Activated T-cell treated with anti-CD3 and anti-CD28 coated beads, Interleukin-2, amount 50 U/mL, for 72 hours (primary cell): ENCODE measurements around the gene CNBD2. TPM values are rescaled to one million over a fixed set of nuclear protein-coding genes. Genes with fewer than 3 reads are reported as not detected.
"Not testable (repeated sequence)": the region's sequence is repeated elsewhere in the genome, so short reads cannot be mapped to it uniquely, and the experiment has no call there.

Experiments used
- ATAC-seq, 2 donors: fragments of 150-1000 bp; cut with Tn5 transposase; replicated peaks in 1 of 2; 2 replicates each; pipeline ENCODE4 v1.10.0; 2021; ENCODE audit warnings: moderate library complexity in 2 of 2, mild to moderate bottlenecking in 1 of 2
- DNase-seq, 2 donors: peaks; one replicate each; pipeline ENCODE4 v3.0.0; 2021 to 2022; ENCODE audit warnings: mixed read lengths in 1 of 2
- H3K27ac Mint-ChIP-seq: one replicate; pipeline ENCODE4 v1.8.0; 2022; ENCODE audit warnings: mild to moderate bottlenecking, moderate library complexity, mixed read lengths
- H3K27me3 Mint-ChIP-seq: one replicate; pipeline ENCODE4 v1.8.0; 2022; ENCODE audit warnings: low read depth, mixed read lengths
- H3K36me3 Mint-ChIP-seq, 2 donors: one replicate each; pipeline ENCODE4 v1.8.0; 2022; ENCODE audit warnings: mixed read lengths in 2 of 2, mild to moderate bottlenecking in 1 of 2; ENCODE audit not compliant: insufficient read depth in 2 of 2
- H3K4me1 Mint-ChIP-seq: one replicate; pipeline ENCODE4 v1.8.0; 2022; ENCODE audit warnings: low read depth, mixed read lengths
- H3K4me3 Mint-ChIP-seq, 2 donors: one replicate each; pipeline ENCODE4 v1.8.0; 2022; ENCODE audit warnings: mild to moderate bottlenecking in 2 of 2, mixed read lengths in 2 of 2, moderate library complexity in 2 of 2
- H3K9me3 Mint-ChIP-seq, 2 donors: one replicate each; pipeline ENCODE4 v1.8.0; 2022; ENCODE audit warnings: mixed read lengths in 2 of 2
- total RNA-seq, 2 donors: library from RNA; stranded (reverse); gene quantifications; one replicate each; pipeline ENCODE4 v1.2.3, GENCODE V29; 2022

CNBD2 gene
- total RNA-seq, 2 donors from 2014 or later, result 8.4 to 10.2 TPM

DNA sequence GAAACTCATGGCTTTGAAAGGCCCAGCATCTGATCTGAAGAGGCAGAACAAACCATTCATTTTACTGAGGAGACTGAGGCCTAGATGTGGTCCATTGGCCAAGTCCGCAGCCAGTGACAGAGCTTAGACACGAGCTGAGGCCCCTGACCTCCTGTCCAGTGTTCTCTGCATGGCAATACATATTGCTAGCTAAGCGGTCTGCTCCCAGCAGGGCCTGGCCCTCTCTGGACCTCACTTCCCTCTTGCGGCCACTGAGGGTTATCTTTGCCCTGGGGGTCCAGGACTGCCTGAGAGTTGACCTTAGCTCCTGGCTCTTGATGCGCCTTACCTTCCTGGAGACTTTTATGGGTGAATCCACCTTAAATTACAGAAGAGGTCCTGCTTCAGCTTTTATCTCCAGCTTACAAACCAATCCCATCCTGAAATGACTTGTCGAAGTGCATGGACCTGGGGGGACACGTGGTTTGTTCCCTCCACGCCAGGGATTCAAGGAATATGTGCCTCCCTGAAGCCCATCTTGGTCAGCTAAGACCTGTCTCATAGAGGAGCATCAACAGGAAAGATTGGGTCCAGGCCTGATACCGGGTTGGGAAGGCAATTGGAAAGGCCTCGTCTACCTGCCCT is 75.6 kb downstream of the CNBD2 start:
- Mint-ChIP-seq H3K4me1 (peaks cover 38% of the 10 kb centered on the region), H3K27me3 (no peaks in the 10 kb centered on the region), H3K9me3 (no peaks in the 10 kb centered on the region), H3K27ac (no peak overlapping the region), H3K4me3 (no peak overlapping the region), H3K36me3 (peaks cover 6 to 17% of the 10 kb centered on the region in 2 donors)
- DNase-seq (no peak), ATAC-seq (peak in 1 of 2 donors; percentile 22)

DNA sequence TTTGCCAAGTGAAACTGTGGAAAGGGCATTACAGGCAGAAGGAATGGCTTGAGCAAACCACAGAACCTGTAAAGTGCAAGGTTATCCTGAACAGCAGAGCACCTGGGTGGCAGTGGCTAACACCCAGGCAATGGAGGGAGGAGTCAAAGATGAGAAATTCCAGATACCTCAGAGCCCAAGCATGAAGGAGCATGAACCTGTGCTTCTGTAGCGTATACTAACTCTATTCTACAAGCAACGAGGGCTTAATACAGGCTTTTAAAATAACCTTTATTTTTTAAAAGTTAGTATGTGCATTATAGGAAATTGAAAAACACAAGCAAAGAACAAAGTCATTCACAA is 77.0 kb downstream of the CNBD2 start:
- Mint-ChIP-seq H3K9me3 (no peaks in the 10 kb centered on the region), H3K4me1 (peaks cover 42% of the 10 kb centered on the region), H3K36me3 (peaks cover 10 to 22% of the 10 kb centered on the region in 2 donors), H3K4me3 (no peak overlapping the region), H3K27ac (no peak overlapping the region), H3K27me3 (no peaks in the 10 kb centered on the region)
- no peak for ATAC-seq
- DNase-seq, result no peak

GRCh38 chr20:36046073-36046798 is 77.8 kb downstream of the CNBD2 start:
- H3K4me1 Mint-ChIP-seq, result peaks cover 45% of the 10 kb centered on the region
- not testable (repeated sequence) for DNase-seq, ATAC-seq, H3K27me3 Mint-ChIP-seq, H3K9me3 Mint-ChIP-seq
- peak overlapping the region in 1 of 2 donors; percentile 39 for H3K4me3 Mint-ChIP-seq
- H3K27ac Mint-ChIP-seq, result peak overlapping the region; percentile 72
- peaks cover 10 to 22% of the 10 kb centered on the region in 2 donors for H3K36me3 Mint-ChIP-seq

DNA sequence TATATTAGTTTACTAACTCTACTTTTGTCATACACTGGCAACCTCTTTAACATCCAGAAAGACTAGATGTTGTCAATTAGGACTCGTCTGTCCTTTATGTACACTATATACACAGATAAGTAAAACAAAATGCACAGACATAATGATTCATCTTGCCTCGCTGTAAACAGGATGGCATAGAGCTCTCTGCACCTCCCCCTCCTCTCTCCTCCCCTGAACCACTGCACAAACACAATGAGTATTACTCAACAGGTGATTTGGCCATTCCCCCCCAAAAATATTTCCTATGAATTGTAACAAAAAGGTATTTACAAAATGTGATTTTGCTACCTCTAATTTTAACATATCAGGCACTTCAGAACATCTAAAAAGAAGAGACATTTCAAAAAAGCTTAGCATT is 81.0 kb downstream of the CNBD2 start:
- not testable (repeated sequence) for H3K27me3 Mint-ChIP-seq, H3K9me3 Mint-ChIP-seq, DNase-seq, ATAC-seq
- Mint-ChIP-seq H3K36me3 (peaks cover 10 to 22% of the 10 kb centered on the region in 2 donors), H3K4me1 (peaks cover 48% of the 10 kb centered on the region), H3K4me3 (peak overlapping the region; percentile 96 to 99), H3K27ac (peak overlapping the region; percentile 98)

DNA sequence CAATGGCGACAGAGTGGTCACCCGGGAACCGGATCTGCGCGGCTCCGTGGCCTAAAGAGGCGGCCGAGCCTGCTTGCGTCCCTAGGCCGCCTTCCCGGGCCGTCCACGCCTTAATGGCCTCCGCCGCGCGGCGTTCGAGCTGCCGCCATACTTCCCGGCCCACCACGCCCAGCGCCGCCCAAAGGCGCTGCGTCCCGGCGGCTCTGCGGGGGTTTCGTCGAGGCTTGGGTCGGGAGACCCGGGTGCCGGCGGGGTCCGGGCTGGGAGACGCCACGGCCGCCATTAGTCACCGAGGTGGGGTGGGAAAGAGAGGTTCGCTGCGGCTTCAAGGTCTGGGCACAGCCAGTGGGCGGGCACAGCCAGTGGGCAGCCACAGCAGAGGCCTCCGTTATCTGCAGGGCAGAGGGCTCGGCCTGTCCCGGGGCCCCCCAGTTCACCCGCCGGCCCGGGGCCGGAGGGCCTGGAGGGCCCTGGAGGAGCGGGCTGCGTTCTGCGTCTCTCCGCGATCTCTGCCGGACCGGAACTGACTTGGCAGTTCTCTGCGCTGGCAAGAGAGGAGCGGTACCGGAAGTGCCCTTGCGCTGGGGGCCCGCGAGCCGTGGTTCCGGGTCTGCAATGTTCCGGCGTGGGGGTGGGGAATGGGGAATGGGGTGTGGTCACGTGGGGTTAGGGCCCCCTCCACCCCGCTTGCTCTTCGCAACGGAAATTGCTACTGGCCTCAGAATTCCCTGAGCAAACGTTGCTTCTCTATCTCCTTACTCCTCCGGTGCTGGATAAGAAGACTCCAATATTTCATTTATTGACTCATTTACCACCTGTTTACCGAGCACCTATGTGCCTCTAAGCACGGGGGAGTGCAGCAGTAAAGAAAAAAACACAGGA is 82.3 kb downstream of the CNBD2 start:
- peaks cover 10 to 16% of the 10 kb centered on the region in 2 donors for H3K36me3 Mint-ChIP-seq
- H3K4me3 Mint-ChIP-seq, result peak overlapping the region; percentile 96 to 99
- peak; percentile 91 to 92 for DNase-seq
- no peaks in the 10 kb centered on the region for H3K9me3 Mint-ChIP-seq
- H3K4me1 Mint-ChIP-seq, result peaks cover 44% of the 10 kb centered on the region
- peak overlapping the region; percentile 98 for H3K27ac Mint-ChIP-seq
- peak; percentile 97 to 98 for ATAC-seq
- no peaks in the 10 kb centered on the region for H3K27me3 Mint-ChIP-seq

DNA sequence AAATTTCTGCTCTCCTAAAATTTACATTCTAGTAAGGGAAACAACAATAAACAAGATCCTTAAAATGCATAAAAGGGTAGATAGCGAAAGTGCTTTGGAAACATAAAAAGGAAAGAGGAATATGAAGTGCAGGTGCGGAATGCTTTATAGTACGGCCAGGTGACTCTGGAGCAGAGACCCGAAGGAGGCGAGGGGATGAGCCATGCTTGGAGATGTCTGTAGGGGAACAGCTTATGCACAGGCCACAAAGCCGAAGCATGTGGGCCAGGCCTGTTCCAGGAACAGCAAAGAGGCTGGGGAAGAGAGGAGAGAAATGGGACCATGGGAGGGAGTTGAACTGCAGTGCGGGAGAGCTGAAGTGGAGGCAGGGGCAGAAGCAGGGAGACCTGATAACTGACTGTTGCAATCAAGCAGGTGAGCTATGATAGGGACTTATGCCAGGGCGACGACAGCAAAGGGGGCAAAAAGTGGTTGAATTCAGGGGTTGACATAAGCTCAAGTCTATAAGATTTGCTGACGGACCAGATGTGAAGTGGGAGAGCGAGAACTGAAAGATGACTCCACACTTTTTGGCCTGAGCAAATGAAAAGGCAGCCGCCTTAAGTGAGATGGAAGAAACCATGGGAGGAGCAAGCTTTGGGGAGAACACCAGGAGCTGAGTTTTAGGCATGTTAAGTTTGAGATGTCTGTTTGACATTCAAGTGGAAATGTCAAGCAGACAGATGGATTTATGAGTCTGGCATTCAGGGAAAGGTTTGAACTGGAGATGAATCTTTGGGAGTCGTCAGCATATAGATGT is 83.1 kb downstream of the CNBD2 start:
- peaks cover 38% of the 10 kb centered on the region for H3K4me1 Mint-ChIP-seq
- ATAC-seq, result no peak
- no peaks in the 10 kb centered on the region for H3K9me3 Mint-ChIP-seq
- peak overlapping the region; percentile 96 to 99 for H3K4me3 Mint-ChIP-seq
- peak overlapping the region; percentile 90 for H3K27ac Mint-ChIP-seq
- no peak for DNase-seq
- peaks cover 6 to 14% of the 10 kb centered on the region in 2 donors for H3K36me3 Mint-ChIP-seq
- no peaks in the 10 kb centered on the region for H3K27me3 Mint-ChIP-seq

DNA sequence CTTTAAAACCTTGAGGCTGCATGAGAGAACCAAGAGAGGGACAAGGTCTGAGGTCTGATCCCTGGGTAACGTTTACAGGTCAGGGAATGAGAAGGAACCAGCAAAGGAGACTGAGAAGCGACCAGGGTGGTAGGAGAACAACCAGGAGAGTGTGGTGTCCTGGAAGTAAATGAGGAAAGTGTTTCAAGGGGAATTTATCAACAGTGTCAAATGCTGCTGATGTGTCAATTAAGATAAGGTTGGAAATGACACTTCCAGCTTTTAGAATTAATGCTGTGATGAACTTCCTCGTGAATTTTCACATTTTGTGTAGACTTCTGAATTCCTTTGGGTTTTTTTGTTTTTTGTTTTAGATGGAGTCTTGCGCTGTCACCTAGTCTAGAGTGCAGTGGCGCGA is 83.7 kb downstream of the CNBD2 start:
- no peak overlapping the region for H3K27ac Mint-ChIP-seq
- H3K4me1 Mint-ChIP-seq, result peaks cover 33% of the 10 kb centered on the region
- no peaks in the 10 kb centered on the region for H3K9me3 Mint-ChIP-seq
- H3K4me3 Mint-ChIP-seq, result no peak overlapping the region
- H3K27me3 Mint-ChIP-seq, result no peaks in the 10 kb centered on the region
- peaks cover 6 to 14% of the 10 kb centered on the region in 2 donors for H3K36me3 Mint-ChIP-seq
- ATAC-seq (no peak), DNase-seq (no peak)

- not testable (repeated sequence) for H3K9me3 Mint-ChIP-seq, H3K4me3 Mint-ChIP-seq, ATAC-seq, H3K27ac Mint-ChIP-seq, DNase-seq, H3K27me3 Mint-ChIP-seq, H3K36me3 Mint-ChIP-seq
- peaks cover 14% of the 10 kb centered on the region for H3K4me1 Mint-ChIP-seq
Measured at GRCh38 chr20:36053863-36054518, 85.6 kb downstream of the CNBD2 start.

DNA sequence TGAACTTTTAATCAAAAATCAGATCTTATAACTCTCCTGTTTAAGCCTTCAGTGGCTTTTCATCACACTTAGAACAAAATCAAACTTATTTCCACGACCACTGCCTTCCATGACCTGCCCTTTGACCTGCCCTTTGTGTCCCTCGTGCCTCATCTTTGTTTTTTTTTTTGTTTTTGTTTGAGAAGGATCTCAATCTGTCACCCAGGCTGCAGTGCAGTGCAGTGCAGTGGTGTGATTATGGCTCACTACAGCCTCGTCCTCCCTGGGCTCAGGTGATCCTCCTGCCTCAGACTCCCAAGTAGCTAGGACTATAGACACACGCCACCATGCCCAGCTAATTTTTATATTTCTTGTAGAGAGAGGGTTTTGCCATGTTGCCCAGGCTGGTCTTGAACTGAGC is 86.8 kb downstream of the CNBD2 start:
- Mint-ChIP-seq H3K4me3 (no peak overlapping the region), H3K36me3 (no peaks in the 10 kb centered on the region), H3K9me3 (no peaks in the 10 kb centered on the region), H3K27ac (no peak overlapping the region), H3K27me3 (no peaks in the 10 kb centered on the region), H3K4me1 (peaks cover 11% of the 10 kb centered on the region)
- DNase-seq, result no peak
- no peak for ATAC-seq

GRCh38 chr20:36060676-36061075 is 92.3 kb downstream of the CNBD2 start:
- no peak overlapping the region for H3K4me3 Mint-ChIP-seq

DNA sequence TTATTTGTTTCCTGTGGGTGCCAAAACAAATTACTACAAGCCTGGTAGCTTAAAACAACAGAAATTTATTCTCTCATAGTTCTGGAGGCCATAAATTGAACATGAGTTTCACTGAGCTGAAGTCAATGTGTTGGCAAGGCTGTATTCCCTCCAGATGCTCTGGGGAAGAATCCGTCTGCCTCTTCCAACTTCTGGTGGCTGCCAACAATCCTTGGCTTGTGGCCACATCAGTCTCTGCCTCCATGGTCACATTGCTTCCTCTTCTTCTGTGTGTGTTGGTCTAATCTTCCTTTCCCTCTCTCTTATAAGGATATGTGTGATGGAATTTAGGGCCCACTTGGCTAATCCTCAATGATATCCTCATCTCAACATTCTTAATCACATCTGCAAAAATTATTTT is 93.4 kb downstream of the CNBD2 start:
- Mint-ChIP-seq H3K27me3 (no peaks in the 10 kb centered on the region), H3K36me3 (no peaks in the 10 kb centered on the region), H3K4me1 (peaks cover 7% of the 10 kb centered on the region), H3K4me3 (no peak overlapping the region), H3K27ac (no peak overlapping the region), H3K9me3 (peaks cover 0 to 2% of the 10 kb centered on the region in 2 donors)
- DNase-seq (no peak), ATAC-seq (no peak)

More at GRCh38 chr20:36060676-36061075, 92.3 kb downstream of the CNBD2 start:
- no peak overlapping the region for H3K27ac Mint-ChIP-seq
- ATAC-seq, result no peak
- no peak for DNase-seq
- peaks cover 7% of the 10 kb centered on the region for H3K4me1 Mint-ChIP-seq
- no peaks in the 10 kb centered on the region for H3K36me3 Mint-ChIP-seq
- H3K27me3 Mint-ChIP-seq, result no peaks in the 10 kb centered on the region
- H3K9me3 Mint-ChIP-seq, result peaks cover 0 to 2% of the 10 kb centered on the region in 2 donors

GRCh38 chr20:36062799-36063198 is 94.4 kb downstream of the CNBD2 start:
- Mint-ChIP-seq H3K36me3 (no peaks in the 10 kb centered on the region), H3K27ac (no peak overlapping the region), H3K27me3 (no peaks in the 10 kb centered on the region), H3K4me3 (no peak overlapping the region), H3K4me1 (peaks cover 7% of the 10 kb centered on the region), H3K9me3 (peaks cover 0 to 2% of the 10 kb centered on the region in 2 donors)
- ATAC-seq, result no peak
- DNase-seq, result no peak
